Vagina (tissue), 2 donors: ENCODE measurements around the gene PHF3. TPM values are rescaled to one million over a fixed set of nuclear protein-coding genes. Genes with fewer than 3 reads are reported as not detected.

ENCODE experiments used
- DNase-seq, 2 donors: peaks; one replicate each; pipeline ENCODE4 v3.0.0-alpha.2; 2017; ENCODE audit errors: extremely low spot score in 2 of 2
- H3K27ac ChIP-seq: fragments of 200-600 bp; sonication (generic); one replicate; pipeline ENCODE4 v1.5.1; 2019
- H3K27me3 ChIP-seq: fragments of 200-600 bp; sonication (generic); one replicate; pipeline ENCODE4 v1.5.1; 2019
- H3K36me3 ChIP-seq, 2 donors: fragments of 200-600 bp; sonication (generic); one replicate each; pipeline ENCODE4 v1.5.1; 2017 to 2019
- H3K4me1 ChIP-seq: fragments of 200-600 bp; sonication (generic); one replicate; pipeline ENCODE4 v1.5.1; 2019
- H3K4me3 ChIP-seq, 2 donors: fragments of 200-600 bp; sonication (generic); 1 replicate in 1 of 2; 2 replicates in 1 of 2; pipeline ENCODE4 v1.5.1; 2016 to 2019
- H3K9me3 ChIP-seq: fragments of 200-600 bp; sonication (generic); one replicate; pipeline ENCODE4 v1.5.1; 2019
- CTCF ChIP-seq, 3 experiments: fragments of 450-650 bp in 2 of 3; fragments of 200-600 bp in 1 of 3; sonication (generic) in 1 of 3; IDR thresholded peaks; one replicate each; pipeline ENCODE4 v1.5.1; 2017 to 2019; ENCODE audit warnings: antibody characterized with exemption in 3 of 3, mild to moderate bottlenecking in 2 of 3, moderate library complexity in 2 of 3
- POLR2A ChIP-seq, 2 donors: fragments of 450-650 bp; IDR thresholded peaks; one replicate each; pipeline ENCODE4 v1.6.1; 2017; ENCODE audit warnings: antibody characterized with exemption in 2 of 2, mild to moderate bottlenecking in 2 of 2, moderate library complexity in 2 of 2
- POLR2AphosphoS5 ChIP-seq, 2 donors: sonication (generic); formaldehyde crosslinking; IDR thresholded peaks; one replicate each; pipeline ENCODE4 v1.9.0; 2017; ENCODE audit warnings: antibody characterized with exemption in 2 of 2, mild to moderate bottlenecking in 2 of 2, low read depth in 1 of 2; ENCODE audit not compliant: insufficient read depth in 1 of 2
- intact Hi-C: fragments of 100-400 bp; cut with DNase I; formaldehyde crosslinking; loops from one replicate; pipeline ENCODE4 v1.15.1; 2023
- total RNA-seq: library from RNA; depleted of rRNA; stranded (reverse); fragments of >200 nt; gene quantifications from one replicate; pipeline ENCODE4 v1.2.3, GENCODE V29; 2016

PHF3 gene
- total RNA-seq, 1 donor from 2014 or later: 58.7 TPM

GRCh38 chr6:63689421-63689820 is 53.8 kb downstream of the PHF3 start:
- Histone ChIP-seq H3K36me3 (peaks cover 0 to 2% of the 10 kb centered on the region in 2 donors), H3K4me1 (no peaks in the 10 kb centered on the region), H3K27ac (no peak overlapping the region), H3K9me3 (no peaks in the 10 kb centered on the region), H3K4me3 (no peak overlapping the region), H3K27me3 (no peaks in the 10 kb centered on the region)
- intact Hi-C loops: no loop called here
- TF ChIP-seq POLR2A (IDR thresholded peaks at IDR 0.05) (no peak), POLR2AphosphoS5 (IDR thresholded peaks at IDR 0.05; ENCODE audit: insufficient read depth in 1 of 2, low read depth in 1 of 2) (no peak), CTCF (IDR thresholded peaks at IDR 0.05) (no peak)
- no peak for DNase-seq

GRCh38 chr6:63690221-63690620 is 54.6 kb downstream of the PHF3 start:
- Histone ChIP-seq H3K36me3 (peaks cover 0 to 6% of the 10 kb centered on the region in 2 donors), H3K4me3 (no peak overlapping the region), H3K9me3 (no peaks in the 10 kb centered on the region), H3K27ac (no peak overlapping the region), H3K27me3 (no peaks in the 10 kb centered on the region), H3K4me1 (no peaks in the 10 kb centered on the region)
- TF ChIP-seq CTCF (IDR thresholded peaks at IDR 0.05) (no peak), POLR2AphosphoS5 (IDR thresholded peaks at IDR 0.05; ENCODE audit: insufficient read depth in 1 of 2, low read depth in 1 of 2) (no peak), POLR2A (IDR thresholded peaks at IDR 0.05) (no peak)
- DNase-seq: no peak
- intact Hi-C loops: no loop called here

- H3K9me3 ChIP-seq: no peaks in the 10 kb centered on the region
- no peaks in the 10 kb centered on the region for H3K27me3 ChIP-seq
- peaks cover 6 to 68% of the 10 kb centered on the region in 2 donors for H3K36me3 ChIP-seq
- no peaks in the 10 kb centered on the region for H3K4me1 ChIP-seq
- H3K4me3 ChIP-seq: no peak overlapping the region
- H3K27ac ChIP-seq: no peak overlapping the region
- intact Hi-C loops: no loop called here
- DNase-seq: no peak
- TF ChIP-seq CTCF (IDR thresholded peaks at IDR 0.05) (no peak), POLR2AphosphoS5 (IDR thresholded peaks at IDR 0.05; ENCODE audit: insufficient read depth in 1 of 2, low read depth in 1 of 2) (no peak), POLR2A (IDR thresholded peaks at IDR 0.05) (no peak)
Observed at GRCh38 chr6:63705707-63706106, 70.1 kb downstream of the PHF3 start.

- Histone ChIP-seq H3K4me1 (no peaks in the 10 kb centered on the region), H3K4me3 (no peak overlapping the region), H3K27ac (no peak overlapping the region), H3K9me3 (no peaks in the 10 kb centered on the region), H3K27me3 (no peaks in the 10 kb centered on the region), H3K36me3 (peaks cover 6 to 75% of the 10 kb centered on the region in 2 donors)
- no peak for TF ChIP-seq CTCF (IDR thresholded peaks at IDR 0.05)
- no peak for TF ChIP-seq POLR2AphosphoS5 (IDR thresholded peaks at IDR 0.05; ENCODE audit: insufficient read depth in 1 of 2, low read depth in 1 of 2)
- no peak for TF ChIP-seq POLR2A (IDR thresholded peaks at IDR 0.05)
- no peak for DNase-seq
- intact Hi-C loops: no loop called here
Observed at GRCh38 chr6:63706630-63707029, 71.0 kb downstream of the PHF3 start.

- peaks cover 6 to 78% of the 10 kb centered on the region in 2 donors for H3K36me3 ChIP-seq
- H3K27ac ChIP-seq: no peak overlapping the region
Observed at GRCh38 chr6:63708631-63709030, 73.0 kb downstream of the PHF3 start.

More at GRCh38 chr6:63708631-63709030, 73.0 kb downstream of the PHF3 start:
- no peaks in the 10 kb centered on the region for H3K4me1 ChIP-seq
- no peak for DNase-seq
- intact Hi-C loops: no loop called here
- no peaks in the 10 kb centered on the region for H3K9me3 ChIP-seq
- H3K4me3 ChIP-seq: no peak overlapping the region
- TF ChIP-seq POLR2AphosphoS5 (IDR thresholded peaks at IDR 0.05; ENCODE audit: insufficient read depth in 1 of 2, low read depth in 1 of 2) (no peak), CTCF (IDR thresholded peaks at IDR 0.05) (no peak), POLR2A (IDR thresholded peaks at IDR 0.05) (no peak)
- no peaks in the 10 kb centered on the region for H3K27me3 ChIP-seq
